HG03558 (cell line): ENCODE data around the gene TRPM3.

ENCODE experiments used
- ATAC-seq: cut with Tn5 transposase; IDR thresholded peaks from one replicate; pipeline ENCODE4 v1.9.1; 2021; ENCODE audit warnings: moderate number of reproducible peaks; ENCODE audit not compliant: unreplicated experiment; ENCODE audit errors: extremely low read depth

Gene TRPM3

DNA sequence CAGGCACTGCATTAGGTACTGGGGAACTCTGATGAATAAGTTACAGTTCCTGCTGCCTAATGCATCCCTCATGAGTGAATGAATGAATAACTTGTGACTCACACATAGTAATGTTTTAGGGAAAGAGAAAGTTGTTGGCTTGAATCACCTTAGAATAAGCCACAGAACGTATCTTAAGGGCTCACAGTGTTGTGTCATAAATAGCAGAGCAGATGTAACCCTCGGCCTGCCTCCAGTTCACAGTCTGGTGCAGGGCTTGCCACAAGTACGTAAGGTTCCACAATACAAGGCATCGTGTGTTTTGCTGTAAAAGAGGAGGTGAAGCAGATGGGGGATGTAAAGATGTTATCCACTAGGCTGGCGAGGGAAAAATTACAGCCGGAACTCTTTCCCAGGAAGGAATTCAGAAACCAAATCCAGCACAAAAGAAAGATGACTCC is 218.7 kb downstream of the TRPM3 start:
- peak; percentile 79 for ATAC-seq

DNA sequence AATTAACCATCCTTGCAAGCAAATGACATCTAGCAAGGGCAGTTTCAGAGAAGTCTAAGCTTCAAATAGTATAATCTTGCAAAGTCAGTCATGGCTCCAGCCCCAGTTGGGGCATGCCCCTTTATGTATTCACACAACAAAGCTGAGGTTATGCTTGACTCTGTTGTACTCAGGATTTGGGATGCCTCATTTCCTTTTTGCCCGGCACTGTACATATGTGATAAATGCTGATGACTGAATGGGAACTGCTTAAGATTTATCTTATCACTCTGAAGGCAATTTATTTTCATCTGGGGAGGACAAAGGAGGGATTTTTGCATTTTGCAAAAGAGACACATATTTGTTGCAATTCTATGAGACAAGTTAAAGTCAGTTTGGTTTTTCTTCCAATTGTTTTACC is 219.2 kb downstream of the TRPM3 start:
- no peak for ATAC-seq

DNA sequence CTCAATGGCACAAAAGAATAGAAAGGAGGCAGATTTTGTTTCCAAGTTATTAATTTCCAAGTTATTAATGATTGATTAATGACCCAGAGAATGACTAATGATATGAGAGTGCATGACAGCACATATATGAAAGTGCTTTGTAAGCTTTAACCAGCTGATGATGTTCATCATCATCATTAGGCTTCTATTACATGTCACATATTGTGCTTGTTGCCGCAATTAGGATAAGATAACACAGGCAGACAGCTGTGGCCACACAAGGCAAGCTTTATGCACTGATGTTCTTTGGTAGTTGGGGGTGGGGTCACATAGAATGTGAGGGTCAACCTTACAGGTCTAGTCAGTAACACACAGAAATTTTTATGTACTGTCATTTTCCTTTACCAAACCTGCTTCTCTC is 219.7 kb downstream of the TRPM3 start:
- no peak for ATAC-seq

DNA sequence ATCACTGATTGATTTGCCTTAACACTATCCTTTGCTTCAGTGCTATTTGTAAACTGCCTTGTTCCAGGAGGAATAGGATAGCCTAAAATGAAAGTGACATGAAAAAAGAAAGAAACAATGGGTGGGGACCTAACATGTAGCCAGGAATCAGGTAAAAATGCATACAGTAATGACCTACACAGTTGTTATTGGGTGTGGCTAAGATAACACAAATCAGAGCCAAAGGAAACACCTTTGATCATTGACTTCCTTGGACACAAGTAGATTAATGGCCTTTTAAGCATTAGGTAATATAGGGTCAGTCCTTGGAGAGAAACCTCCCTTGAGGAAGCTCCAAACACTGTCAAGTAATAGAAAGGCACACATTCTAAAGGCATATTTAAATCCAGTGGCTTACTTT is 220.4 kb downstream of the TRPM3 start:
- ATAC-seq, result no peak

DNA sequence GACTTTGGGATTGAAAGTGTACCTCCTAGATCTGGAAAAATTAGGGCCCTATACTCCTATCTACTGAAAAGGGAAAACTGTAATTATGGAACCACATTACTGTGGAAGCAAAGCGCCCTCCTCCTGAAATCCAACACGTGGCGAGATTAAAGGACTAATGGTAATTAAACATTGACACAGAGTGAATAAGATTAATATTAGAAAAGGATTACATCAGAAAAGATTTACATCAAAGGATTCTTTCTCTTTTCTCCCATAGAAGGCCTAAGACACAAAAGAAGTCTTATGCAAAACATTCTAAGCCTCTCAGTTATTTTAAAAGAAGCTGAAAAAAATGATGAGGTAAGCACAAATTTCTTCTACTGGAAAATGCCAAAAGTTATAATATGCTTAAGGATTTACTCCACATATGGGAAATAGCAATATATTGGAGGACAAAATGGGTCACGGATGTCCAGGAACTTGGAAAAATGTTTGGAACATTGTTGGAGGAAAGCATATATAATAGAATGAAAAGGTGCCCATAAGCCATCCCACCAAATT is 227.8 kb downstream of the TRPM3 start:
- no peak for ATAC-seq

DNA sequence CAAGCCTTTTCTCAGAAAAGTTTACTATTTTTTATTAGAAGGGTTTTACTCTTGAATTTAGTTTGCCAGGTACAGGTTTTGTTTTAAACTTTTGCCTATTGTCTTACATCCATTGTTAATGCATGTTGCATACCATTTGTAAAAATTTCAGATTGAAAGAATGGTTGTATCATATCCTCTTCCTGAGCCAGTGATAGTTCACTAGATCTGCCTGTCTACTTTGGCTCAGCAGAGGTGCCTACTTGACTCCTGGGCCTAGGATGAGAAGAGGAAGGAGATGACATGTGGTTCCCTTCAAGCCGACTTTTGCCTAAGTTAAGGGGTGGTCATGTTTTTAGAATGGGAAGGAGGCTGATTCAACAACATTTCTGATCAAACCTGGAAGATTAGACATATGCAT is 232.9 kb downstream of the TRPM3 start:
- ATAC-seq, result no peak

DNA sequence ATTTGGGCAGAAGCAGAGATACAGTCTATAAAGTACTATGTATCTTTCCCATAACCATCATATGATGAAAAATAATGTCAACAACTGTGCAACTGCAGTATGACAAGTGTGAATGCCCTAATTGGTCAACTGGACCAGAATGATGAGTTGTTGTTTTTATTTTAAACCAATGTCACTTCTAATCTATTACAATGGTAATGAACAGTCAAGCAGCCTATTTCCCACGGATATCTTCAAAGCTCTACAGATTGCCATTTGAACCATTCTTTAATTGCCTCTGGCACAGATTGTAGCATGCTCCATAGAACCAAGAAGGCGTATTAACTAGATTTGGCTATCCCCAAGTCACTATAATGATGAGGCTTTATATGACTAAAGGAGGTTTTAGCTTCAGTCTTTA is 233.6 kb downstream of the TRPM3 start:
- no peak for ATAC-seq

DNA sequence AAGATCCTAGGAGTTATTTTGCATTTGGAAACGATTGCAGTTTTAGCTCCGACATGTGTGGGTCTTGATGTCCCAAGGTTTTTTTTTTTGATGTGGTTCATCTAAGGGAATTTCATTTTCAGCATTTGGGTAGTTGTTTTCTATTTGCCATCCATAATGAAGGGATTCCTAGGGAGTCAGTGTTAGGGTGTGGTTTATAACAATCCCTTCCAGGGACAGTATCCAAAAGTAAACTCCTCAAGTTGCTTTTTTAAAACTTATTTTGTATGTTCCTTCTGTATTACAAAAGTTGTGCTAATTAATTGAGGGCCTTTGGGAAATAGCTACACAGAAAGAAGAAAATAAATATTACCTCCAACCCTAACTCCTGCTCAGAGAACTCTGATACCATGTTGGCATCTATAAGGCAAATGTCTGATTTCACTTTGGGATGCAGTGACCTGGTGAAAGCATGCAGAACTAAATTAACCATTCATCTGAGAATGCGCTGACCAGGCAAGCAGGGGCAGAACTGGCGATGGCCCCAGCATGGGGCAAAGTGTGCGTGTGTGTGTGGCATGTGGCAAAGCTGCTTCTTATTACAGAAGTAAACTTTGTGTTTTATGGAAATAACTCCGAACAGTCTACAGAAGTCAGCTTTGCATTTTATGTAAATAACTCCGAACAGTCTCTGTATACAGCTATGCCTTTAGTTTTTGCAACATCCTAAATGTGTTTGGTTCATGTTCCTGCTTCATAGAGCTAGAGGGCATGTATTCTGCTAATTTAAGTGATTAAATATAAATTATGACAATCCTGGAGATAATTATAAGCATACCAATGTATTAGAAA is 237.2 kb downstream of the TRPM3 start:
- no peak for ATAC-seq

DNA sequence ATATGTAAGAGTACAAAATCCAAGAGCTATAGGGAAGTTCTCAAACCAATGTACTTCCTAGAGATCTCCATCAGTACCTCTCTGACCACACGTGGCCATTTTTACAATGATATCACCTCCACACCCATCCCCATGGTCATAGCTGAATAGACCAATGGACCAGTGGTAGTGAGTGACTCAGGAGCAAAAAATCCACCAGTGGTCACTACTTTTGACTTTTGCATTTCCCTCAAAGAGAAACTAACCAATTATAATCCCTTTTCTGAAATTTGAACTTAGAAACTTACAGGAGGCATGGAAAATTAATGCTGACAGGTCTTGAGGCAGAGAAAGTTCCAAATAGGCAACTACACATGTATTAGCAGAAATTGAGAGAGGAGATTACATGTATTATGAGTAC is 238.4 kb downstream of the TRPM3 start:
- ATAC-seq, result no peak

DNA sequence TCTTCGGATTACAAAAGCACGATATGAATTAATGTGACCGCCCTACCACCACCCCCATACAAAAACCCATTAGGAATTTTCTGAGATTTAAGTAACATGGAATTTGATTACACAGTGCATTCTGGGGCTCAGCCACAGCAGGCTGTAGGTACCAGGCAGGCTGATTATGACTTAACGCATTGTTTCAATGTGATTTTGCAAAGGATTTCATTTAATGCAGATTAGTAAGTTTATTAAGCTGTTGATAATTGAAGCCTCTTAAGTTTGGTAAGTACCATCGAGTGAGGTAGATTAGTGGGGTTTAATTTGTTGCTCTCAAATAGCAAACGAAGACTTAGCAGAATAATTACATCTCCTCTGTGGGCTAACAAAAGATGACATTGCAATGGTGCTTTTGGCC is 240.1 kb downstream of the TRPM3 start:
- no peak for ATAC-seq

DNA sequence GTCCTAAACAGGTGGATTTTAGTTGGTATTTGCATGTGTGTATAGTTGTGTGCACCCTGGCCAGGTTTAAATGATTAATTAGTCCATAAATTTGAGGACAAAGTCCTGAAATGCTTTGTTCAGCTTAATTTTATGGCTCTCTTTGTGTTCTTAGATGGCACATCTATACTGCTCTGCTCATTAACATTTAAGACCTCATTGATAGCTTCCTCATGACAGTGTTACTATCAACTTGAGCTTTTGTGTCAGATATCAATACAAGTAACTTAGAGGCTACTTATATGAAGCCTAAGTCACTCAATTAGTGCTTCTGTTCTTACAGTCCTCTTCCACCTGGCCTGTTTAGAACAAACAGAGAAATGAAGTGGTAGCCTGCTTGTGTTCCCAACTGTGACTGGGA is 240.9 kb downstream of the TRPM3 start:
- no peak for ATAC-seq

DNA sequence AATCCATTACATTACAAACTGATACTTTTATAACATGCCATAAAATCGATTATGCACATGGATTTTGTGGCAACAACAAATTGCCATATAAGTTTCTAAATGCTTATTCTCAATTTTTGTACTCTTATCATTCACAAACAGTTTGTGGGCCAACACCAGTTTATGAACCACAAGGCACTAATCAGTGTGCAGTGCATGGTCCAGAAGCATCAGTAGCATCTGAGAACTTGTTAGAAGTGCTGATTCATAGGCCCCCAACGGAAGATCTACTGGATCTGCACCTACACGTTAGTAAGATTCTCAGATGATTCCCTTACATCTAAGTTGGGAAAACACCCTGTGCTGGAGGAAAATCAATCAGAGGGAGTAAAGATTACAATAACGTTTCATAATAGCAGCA is 242.8 kb downstream of the TRPM3 start:
- no peak for ATAC-seq

DNA sequence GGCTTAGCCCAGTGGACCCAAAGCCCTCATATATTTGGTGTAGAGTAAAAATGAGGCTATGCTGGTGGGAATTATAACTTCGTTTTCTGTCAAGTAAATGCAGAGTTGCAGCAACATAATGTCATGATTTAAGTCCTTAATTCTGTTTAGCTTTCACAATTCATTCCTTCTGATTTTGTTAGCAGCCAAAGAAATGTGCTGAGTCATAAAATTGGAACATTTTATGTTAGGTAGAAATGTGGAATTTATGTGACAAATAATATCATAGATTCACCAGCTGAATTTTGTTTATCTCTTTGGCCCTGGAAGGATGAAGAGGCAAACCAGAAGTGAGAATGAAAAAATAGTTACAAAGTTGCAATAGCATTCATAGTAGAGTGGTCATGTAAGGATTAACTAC is 247.0 kb downstream of the TRPM3 start:
- no peak for ATAC-seq

DNA sequence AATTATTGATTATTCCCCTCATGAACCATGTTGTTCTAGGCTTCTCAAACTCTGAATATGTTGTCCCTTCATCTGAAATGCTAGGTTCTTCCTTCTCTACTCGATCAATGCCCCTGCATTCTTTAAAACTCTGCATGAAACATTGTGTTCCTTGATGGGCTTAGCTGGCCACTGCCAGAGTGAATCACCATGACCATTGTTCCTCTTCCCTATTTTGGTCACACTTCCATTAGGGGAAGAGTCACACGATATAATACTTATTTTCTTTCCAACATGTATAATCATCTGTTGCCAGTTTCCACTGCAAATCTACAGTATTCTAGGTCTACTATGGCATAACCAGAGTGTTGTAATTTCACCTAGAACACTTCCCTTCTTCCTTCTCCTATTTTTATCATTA is 247.9 kb downstream of the TRPM3 start:
- no peak for ATAC-seq

DNA sequence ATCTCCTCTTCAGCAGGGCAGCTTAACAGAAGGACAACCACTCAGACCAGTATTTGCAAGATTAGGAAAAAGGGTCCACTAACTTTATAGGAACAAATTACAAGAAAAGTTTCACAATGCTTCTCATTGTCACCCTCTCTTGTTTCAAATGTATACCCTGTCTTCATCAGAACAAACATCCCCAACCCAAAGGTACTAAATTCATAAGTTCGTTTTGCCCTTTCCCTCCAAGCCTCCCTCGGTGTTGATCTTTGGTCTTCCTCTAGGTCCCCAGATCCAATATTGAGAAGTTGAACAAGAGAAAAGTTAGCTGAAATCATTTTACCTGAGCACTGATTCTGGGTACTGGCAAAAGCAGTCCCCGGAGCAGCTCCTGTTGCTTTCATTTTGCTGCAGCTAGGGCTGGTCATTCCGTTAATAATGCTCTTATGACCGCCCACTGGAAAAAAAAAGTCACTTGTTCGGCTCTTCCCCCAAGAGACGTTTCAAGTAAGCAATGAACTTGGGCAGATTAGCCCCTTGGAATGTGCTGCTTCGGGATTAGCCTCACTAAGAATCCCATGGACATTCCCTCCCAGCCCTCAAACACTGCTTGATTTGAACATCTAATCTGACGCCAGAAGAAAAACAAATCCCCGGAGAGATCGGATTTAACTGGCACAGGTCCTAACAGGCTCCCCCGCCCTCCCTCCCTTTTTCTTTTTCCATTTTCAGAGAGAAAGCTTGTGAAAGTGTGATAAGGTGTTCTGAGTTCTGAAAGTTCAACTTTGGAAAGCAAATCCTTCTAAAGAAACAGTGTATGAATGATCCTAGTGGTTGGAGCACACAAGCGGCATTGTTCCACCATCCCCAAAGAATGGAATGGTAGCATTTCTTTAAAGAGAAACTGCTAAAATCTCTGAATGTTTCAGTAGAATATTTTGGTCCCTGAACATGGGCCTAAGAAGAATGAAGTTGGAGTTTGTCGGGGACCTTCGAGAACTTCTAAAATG is 252.5 kb downstream of the TRPM3 start:
- no peak for ATAC-seq

DNA sequence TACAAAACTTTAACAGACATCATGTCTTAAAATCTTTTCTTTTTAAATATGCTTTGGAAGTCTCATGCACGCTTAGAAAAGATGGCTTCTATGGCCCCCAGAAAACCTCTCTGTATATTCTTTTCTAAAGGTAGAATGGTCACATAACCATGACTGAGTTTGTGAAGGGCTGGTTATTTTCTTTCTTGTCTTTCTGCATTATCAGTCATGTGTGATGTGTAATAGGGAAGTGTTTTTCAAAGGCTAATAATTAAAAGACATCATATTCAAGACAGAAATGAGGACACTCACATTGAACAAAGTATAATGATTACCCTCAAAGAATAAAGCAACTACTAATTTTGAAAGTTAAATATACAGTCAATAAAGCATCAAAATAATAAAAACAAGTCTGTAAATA is 253.4 kb downstream of the TRPM3 start:
- no peak for ATAC-seq

DNA sequence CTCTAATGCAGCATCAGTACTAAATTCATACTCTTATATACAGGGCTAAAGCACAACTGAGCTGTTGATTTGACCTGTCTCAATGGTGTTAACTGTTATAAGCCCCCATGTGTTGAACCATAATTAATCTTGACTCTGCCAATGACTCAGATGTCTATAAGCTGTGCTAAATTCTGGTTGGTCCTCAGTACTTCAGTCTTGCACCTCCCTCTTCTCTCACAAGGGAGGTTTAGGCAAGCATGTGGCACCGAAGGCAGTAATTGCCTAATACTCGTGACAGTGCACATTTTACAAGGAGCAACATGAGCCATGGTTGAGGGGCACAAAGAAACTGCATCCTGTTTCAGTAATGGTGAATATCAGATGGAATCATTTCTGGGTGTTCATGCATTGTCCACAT is 255.9 kb downstream of the TRPM3 start:
- ATAC-seq, result no peak

DNA sequence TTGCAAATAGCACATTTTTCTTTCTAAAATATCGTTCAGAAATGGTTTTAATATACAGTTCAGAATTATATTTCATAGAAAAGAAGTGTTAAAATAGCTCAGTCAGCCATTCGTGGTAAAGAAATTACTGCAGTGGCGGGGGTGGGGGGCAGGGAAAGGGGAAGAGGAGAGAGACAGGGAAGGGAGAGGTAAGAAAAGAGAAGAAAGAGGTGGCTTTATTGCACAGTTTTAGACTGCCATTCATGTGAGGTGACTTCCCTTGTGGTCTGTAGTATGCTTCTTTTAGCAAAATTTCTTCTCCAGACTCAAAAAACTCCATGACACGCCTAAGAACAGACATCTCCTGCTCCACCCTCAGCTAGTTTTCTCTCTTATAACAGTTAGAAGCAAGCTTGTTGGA is 259.6 kb downstream of the TRPM3 start:
- no peak for ATAC-seq

DNA sequence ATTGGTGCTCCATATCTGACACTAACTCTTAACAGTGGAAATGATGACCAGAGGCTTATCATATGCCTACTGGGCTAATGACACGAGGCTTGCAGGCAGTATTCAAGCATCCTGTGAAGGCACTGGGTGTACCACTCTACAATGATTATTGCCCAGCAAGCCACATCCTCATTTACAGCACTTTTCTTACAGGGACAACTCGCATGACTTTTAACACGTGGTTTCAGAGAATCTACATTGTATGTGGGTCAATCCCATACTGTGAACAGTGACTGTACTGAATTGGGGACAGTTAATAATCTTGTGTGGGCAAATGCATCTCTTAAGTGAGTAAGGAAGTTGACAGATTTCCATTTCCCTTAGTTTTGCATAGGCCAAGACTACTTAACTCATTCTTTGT is 260.0 kb downstream of the TRPM3 start:
- no peak for ATAC-seq

DNA sequence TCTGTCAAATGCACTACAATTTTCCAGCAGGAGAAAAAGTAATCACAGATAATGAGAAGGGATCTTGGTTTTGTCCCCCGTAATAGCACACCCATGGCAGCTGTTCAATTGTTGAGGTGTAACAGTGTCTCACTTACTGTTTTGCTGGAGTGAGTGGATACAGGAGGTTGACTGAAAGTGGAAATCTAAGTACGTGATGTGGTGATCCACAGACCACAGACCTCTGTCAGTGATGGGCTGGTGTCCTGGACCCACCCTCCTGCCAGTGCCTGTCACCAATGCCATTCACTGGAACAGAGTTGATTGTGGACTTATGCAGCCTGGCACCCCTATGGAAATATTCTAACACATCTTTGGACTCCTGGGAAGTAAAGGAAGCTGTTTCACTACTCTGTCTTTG is 261.7 kb downstream of the TRPM3 start:
- no peak for ATAC-seq

DNA sequence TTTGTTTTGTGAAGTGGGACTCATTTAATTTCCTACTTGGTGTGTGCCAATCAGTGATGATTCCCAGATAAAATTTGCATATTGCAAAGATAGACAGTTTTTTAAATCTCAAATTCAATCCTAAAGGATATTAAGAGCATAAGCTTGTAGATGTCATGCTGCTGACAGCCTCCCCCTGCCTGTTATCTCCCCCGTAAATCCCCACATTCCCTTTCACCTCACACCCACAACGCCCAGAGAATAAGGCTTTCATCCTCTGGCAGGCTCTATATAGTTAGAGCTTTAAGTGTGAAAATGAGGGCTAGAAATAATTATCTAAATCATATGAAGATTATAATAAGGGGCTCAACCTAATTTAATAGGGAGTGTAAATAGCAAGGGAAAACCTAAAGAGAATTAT is 265.0 kb downstream of the TRPM3 start:
- no peak for ATAC-seq
